HEK293T (cell line): ENCODE results near the gene NET1.

Experiments used
- CTCF ChIA-PET: fragments of 350-600 bp; formaldehyde crosslinking; extraction: SDS; loops from one replicate; lab custom pipeline; 2021; ENCODE audit warnings: antibody characterized with exemption, inconsistent platforms; lab: Yijun Ruan, JAX
- POLR2A ChIA-PET: fragments of 350-600 bp; formaldehyde crosslinking; extraction: SDS; loops from one replicate; lab custom pipeline; 2020; ENCODE audit warnings: antibody characterized with exemption, inconsistent platforms; lab: Yijun Ruan, JAX
- DNase-seq: peaks from one replicate; pipeline ENCODE4 v3.0.0; 2012; ENCODE audit warnings: mixed read lengths; ENCODE audit errors: extremely low spot score
- ARNT ChIP-seq: fragments of 450-650 bp; IDR thresholded peaks from 2 replicates; pipeline ENCODE4 v1.6.1; 2017; ENCODE audit warnings: mild to moderate bottlenecking
- BHLHE40 ChIP-seq: fragments of 450-650 bp; IDR thresholded peaks from 2 replicates; pipeline ENCODE4 v1.6.1; 2016; ENCODE audit warnings: mild to moderate bottlenecking, moderate library complexity, borderline replicate concordance
- CTBP1 ChIP-seq: fragments of 450-650 bp; IDR thresholded peaks from 2 replicates; pipeline ENCODE4 v1.6.1; 2016; ENCODE audit warnings: borderline replicate concordance
- ELF4 ChIP-seq: fragments of 450-650 bp; IDR thresholded peaks from 2 replicates; pipeline ENCODE4 v1.6.1; 2017; ENCODE audit warnings: antibody characterized with exemption
- FOXA1 ChIP-seq: fragments of 450-650 bp; IDR thresholded peaks from 2 replicates; pipeline ENCODE4 v1.6.1; 2016; ENCODE audit warnings: mild to moderate bottlenecking
- FOXK2 ChIP-seq: fragments of 450-650 bp; IDR thresholded peaks from 2 replicates; pipeline ENCODE4 v1.6.1; 2016; ENCODE audit warnings: mild to moderate bottlenecking
- FOXM1 ChIP-seq: fragments of 450-650 bp; IDR thresholded peaks from 2 replicates; pipeline ENCODE4 v1.6.1; 2017; ENCODE audit warnings: mild to moderate bottlenecking, borderline replicate concordance
- HDGF ChIP-seq: fragments of 450-650 bp; IDR thresholded peaks from 2 replicates; pipeline ENCODE4 v1.6.1; 2017; ENCODE audit warnings: antibody characterized with exemption, borderline replicate concordance
- L3MBTL2 ChIP-seq: fragments of 450-650 bp; conservative IDR thresholded peaks from 2 replicates; pipeline ENCODE4 v1.6.1; 2016; ENCODE audit warnings: mild to moderate bottlenecking
- LEF1 ChIP-seq: fragments of 450-650 bp; IDR thresholded peaks from 2 replicates; pipeline ENCODE4 v1.6.1; 2017; ENCODE audit warnings: mild to moderate bottlenecking, borderline replicate concordance
- NFRKB ChIP-seq: fragments of 450-650 bp; IDR thresholded peaks from 2 replicates; pipeline ENCODE4 v1.6.1; 2016; ENCODE audit warnings: mild to moderate bottlenecking, moderate library complexity
- PKNOX1 ChIP-seq: fragments of 450-650 bp; IDR thresholded peaks from 2 replicates; pipeline ENCODE4 v1.6.1; 2016
- SP1 ChIP-seq: fragments of 450-650 bp; IDR thresholded peaks from 2 replicates; pipeline ENCODE4 v1.6.1; 2017
- SUZ12 ChIP-seq: fragments of 450-650 bp; IDR thresholded peaks from 2 replicates; pipeline ENCODE4 v1.6.1; 2016; ENCODE audit warnings: mild to moderate bottlenecking
- TARDBP ChIP-seq: fragments of 450-650 bp; IDR thresholded peaks from 2 replicates; pipeline ENCODE4 v1.6.1; 2016
- ZNF384 ChIP-seq: fragments of 450-650 bp; IDR thresholded peaks from 2 replicates; pipeline ENCODE4 v1.6.1; 2016

The NET1 gene

GRCh38 chr10:5428133-5428532, 15.8 kb downstream of the NET1 start:
- POLR2A ChIA-PET: no interaction called here

DNA sequence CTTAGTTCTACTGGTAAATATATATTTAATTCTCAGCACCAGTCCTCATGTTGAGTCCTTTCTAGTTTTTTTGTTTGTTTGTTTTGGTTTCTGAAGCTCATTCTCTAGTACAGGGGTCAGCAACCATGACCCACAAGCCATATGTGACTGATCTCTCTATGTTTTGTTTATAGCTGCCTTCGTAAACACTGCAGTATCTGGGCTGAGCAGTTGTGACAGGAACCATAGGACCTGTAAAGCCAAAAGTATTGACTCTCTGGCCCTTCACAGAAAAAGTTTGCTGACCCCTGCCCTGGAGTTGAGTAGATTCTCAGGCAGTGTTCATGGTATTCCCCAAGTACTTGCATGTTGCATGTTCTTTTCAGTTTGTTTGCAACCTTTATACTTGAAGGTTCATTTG, 20.8 kb downstream of the NET1 start:
- POLR2A ChIA-PET: no interaction called here
- no peak for DNase-seq
- CTCF ChIA-PET: interaction anchor here (1.0 to 1.3 kb wide), 2 partner anchors 9 to 583 kb away, joined by 3 to 4 read pairs; no protein-coding TSS in a partner anchor
- TF ChIP-seq FOXM1: no peak
- TF ChIP-seq ZNF384: no peak
- no peak for TF ChIP-seq LEF1
- no peak for TF ChIP-seq FOXK2
- TF ChIP-seq ARNT: no peak
- no peak for TF ChIP-seq SUZ12
- TF ChIP-seq PKNOX1: no peak
- TF ChIP-seq SP1: no peak
- no peak for TF ChIP-seq NFRKB
- no peak for TF ChIP-seq BHLHE40
- no peak for TF ChIP-seq TARDBP
- TF ChIP-seq L3MBTL2: no peak
- no peak for TF ChIP-seq HDGF
- no peak for TF ChIP-seq CTBP1
- TF ChIP-seq ELF4: no peak

More at GRCh38 chr10:5428133-5428532, 15.8 kb downstream of the NET1 start:
- DNase-seq: no peak
- CTCF ChIA-PET: interaction anchor here (0.7 kb wide), 1 partner anchor 673 kb away, joined by 7 read pairs; no protein-coding TSS in a partner anchor
- TF ChIP-seq PKNOX1: no peak
- TF ChIP-seq LEF1: no peak
- TF ChIP-seq NFRKB: no peak
- TF ChIP-seq FOXA1: no peak
- TF ChIP-seq FOXM1: no peak
- no peak for TF ChIP-seq L3MBTL2
- TF ChIP-seq ELF4: no peak
- TF ChIP-seq HDGF: no peak
- no peak for TF ChIP-seq BHLHE40
- TF ChIP-seq ARNT: no peak
- no peak for TF ChIP-seq ZNF384
- no peak for TF ChIP-seq SP1
- TF ChIP-seq SUZ12: no peak
- TF ChIP-seq TARDBP: no peak
- TF ChIP-seq CTBP1: no peak
- no peak for TF ChIP-seq FOXK2

DNA sequence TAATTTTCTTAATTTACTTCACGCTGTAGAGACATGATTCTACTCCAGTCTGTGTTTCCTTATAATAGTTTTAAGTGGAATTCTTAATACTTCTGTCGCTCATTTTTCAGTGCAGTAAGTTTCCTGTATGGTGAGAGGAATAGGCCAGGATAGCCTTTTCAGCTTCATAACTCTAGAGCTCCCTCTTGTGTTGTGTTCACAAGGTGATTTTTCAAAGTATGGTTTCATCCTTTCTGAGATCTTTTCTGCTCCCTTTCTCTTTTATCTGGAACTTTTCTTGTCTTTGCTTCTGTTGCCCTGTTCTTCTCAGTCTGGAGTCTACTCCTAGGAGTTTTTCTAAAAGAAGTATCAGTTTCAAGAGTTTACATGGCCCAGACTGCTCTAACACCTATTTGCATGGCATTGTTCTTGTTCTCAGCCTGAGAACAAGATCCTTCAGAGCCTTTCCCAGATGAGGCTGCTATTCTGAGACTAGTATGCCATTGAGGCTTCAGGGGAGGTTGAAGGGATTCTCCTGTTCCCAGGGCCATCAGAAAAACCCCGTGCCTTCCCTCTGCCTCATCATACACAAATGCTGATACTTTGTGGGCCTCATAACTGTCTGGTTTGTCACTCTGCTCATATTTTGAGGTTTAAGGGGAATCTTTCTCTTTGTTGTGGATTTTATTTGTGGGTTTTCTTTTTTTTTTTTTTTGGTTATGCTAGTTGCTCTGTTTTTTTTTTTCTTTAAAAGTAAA, 21.8 kb downstream of the NET1 start:
- POLR2A ChIA-PET: no interaction called here
- CTCF ChIA-PET: interaction anchor here (0.7 to 1.3 kb wide), 7 partner anchors 8 to 584 kb away, joined by 3 to 7 read pairs (median 3); no protein-coding TSS in a partner anchor
- TF ChIP-seq ELF4: no peak
- no peak for TF ChIP-seq NFRKB
- TF ChIP-seq ZNF384: no peak
- TF ChIP-seq HDGF: no peak
- no peak for TF ChIP-seq SP1
- TF ChIP-seq FOXA1: no peak
- TF ChIP-seq TARDBP: no peak
- TF ChIP-seq FOXM1: no peak
- DNase-seq: peak; percentile 39

GRCh38 chr10:5435328-5435727, 23.0 kb downstream of the NET1 start:
- ChIA-PET POLR2A (no interaction called here), CTCF (interaction anchor here (0.7 to 1.1 kb wide), 3 partner anchors 8 to 1577 kb away, joined by 3 to 4 read pairs (median 3); no protein-coding TSS in a partner anchor)
- DNase-seq: no peak
- TF ChIP-seq LEF1 (no peak), SP1 (no peak), ZNF384 (no peak), ARNT (no peak), TARDBP (no peak), ELF4 (no peak), PKNOX1 (no peak)

DNA sequence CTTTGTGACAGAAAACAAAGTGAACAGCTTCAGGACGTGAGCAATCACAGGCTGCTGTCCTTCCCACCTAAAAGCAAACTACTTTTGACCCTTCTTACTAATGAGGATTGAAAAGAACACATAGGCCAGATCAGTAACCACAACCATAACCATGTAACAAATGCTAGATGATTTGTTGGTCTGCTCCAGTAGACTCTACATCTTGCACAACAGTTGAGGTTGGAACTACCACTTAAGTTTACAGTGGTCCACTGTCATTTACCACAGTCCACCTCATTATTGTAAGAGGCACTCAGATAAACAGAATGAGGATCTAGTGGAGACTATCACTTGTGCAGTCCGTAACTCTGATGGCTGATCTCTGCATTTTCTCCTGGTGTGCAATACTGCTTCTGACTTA, 27.8 kb downstream of the NET1 start:
- CTCF ChIA-PET: no interaction called here

More for the DNA sequence above, 27.8 kb downstream of the NET1 start:
- DNase-seq: no peak
- POLR2A ChIA-PET: no interaction called here
- no peak for TF ChIP-seq BHLHE40
- TF ChIP-seq LEF1: no peak
- no peak for TF ChIP-seq L3MBTL2
- no peak for TF ChIP-seq SUZ12
- no peak for TF ChIP-seq SP1
- no peak for TF ChIP-seq FOXK2
- TF ChIP-seq PKNOX1: no peak
- TF ChIP-seq ARNT: no peak
